Limb (tissue), 2 donors: ENCODE measurements around the gene PLA2R1.

ENCODE experiments used
- DNase-seq, 2 donors: peaks; one replicate each; pipeline ENCODE4 v3.0.0-alpha.2; 2016; ENCODE audit errors: extremely low spot score in 2 of 2

Gene PLA2R1

DNA sequence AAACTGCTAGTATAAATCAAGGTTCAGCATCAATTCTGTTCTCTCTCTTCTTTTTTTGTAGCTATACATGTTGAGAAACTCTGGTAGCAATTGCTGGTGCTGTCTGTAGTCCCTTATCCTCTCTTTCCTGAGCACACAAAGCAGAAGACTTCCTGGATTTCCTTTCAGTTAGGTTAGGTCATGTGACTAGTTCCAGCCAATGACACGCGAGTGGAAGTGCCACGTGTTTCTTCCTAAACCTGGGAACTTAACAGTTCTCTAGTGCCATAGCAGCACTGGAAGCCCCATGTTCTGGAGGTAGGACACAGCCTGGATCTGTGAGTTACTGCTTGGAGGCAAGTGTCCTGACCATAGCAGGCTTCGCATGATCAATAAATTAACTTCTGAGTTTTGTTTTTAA lies 125.9 kb downstream of the PLA2R1 start:
- DNase-seq: no peak

DNA sequence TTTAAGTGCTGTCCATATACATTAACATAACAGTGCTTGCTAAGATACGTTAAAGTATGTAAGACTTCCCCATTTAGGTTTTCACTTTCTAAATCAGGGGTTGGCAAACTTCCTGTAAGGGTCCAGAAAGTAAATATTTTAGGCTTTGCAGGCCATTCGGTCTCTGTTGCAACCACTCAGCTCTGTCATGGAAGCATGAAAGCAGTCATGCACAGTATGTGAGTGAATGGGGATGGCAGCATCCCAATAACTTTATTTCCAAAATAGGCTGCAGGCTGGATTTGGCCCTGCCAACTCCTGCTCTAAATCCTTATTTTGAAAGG lies 128.7 kb downstream of the PLA2R1 start:
- DNase-seq: no peak

DNA sequence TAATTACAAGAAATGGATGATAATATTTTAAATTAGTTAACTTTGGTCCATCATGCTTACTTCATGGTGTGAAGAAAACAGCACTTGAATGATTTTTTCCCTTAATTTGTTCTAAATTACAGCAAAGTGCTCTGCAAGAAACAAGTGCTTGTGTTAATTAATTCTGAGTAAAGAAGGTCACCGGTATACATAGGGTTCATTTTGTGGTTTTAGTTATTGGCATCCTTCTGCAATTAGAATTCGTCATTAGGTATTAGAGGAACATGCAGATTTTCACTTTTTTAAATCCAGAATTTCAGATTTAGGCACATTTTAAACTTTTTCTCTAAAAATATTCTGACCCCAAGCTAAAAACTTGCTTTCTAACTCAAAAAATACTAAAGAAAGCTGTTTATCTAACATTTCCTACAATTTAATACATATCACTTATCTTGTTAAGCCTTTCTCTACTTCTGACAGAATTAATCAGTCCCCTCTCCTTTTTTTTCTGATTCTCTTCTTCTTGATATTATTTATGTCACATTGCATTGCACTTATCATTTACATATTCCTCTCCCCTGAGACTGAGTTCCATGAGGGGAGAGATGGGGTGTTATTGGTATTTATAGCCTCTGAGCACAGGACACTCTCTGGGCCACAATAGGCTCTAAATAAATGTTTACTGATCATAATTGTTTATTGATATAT lies 129.2 kb downstream of the PLA2R1 start:
- no peak for DNase-seq

DNA sequence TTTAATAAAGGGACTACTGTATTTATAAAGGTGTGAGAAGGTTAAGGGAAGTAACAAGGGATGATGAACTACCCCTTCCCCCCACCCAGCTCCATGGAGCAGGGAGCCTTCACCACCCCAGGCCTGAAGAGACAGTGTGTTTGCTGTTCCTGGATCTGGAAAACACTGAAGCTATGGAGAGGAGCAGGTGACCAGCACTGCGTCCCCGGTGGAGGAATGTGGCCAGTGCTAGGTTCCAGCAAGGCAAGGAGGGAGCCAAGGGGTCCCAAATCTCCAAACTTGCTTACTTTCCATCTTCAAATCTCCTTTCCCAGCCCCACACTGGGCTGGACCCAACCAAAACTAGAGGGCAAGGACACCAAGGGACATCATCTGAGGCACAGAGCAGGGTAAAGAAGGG lies 135.7 kb downstream of the PLA2R1 start:
- no peak for DNase-seq

DNA sequence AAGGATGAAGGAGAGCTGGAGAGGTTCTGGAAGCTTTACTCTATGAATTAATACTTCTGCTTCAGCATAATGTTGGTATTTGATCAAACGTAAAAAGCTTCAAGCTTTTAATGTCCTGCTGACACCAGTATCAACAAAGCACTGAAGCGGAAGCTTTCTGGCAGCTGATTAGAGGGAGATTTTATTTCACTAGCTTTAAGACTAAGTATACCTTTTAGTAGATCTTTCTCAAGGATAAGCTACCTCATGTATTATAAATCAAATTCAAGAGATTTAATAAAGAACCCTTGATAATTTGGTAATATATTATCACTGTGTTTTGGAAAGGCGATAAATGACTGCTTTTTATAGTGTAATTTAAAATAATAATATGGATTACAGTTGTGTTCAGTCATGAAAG lies 136.4 kb downstream of the PLA2R1 start:
- DNase-seq: no peak

DNA sequence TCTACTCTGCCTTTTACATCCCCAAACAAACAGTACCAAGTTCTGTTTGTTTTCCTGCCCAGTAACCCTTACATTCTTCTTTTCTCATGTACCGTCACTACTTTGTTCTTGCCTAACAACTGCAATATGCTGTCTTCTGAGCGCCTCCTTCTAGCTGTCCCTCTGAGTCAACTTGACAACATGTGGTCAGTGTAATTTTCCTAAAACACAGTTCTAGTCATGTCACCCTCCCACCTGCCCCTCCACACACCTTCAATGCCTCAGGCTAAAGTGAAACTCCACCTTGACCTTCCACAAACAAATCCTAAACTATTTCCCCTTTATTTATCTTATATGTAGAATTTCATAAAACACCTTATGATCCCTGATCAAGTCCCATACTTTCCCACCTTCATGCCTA lies 139.9 kb downstream of the PLA2R1 start:
- no peak for DNase-seq

DNA sequence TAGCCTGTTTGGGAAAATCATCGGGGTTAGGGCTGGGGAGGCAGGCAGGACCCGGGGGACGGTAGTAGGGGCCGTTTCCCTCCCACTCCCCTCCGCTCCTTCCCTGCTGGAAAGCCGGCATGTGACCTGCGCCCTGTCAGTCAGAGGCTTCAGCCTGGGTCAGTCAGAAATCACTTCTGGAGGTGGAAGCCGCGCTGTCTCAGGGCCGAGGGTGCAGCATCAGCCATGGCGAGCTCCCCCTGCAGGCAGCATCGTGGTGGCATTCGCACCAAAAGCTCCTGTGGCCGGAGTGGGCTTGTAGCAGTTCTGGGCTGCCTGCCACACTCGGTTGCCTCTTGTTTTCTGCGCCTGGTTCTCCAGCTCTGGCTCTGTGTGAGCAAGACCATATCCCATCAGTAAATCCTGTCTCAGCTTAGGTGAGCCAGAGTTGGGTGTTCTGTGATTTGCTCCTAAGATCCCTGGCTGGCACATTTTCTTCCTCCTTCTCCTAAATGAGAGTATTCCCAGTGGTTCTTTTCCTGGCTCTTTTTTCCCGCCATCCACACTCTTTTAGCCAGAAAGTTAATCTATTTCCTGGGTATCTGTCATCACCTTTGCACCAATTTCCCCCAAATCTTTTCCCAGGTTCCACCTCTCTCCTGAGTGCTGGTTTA lies 140.5 kb downstream of the PLA2R1 start:
- peak in 1 of 2 donors; percentile 70 for DNase-seq

DNA sequence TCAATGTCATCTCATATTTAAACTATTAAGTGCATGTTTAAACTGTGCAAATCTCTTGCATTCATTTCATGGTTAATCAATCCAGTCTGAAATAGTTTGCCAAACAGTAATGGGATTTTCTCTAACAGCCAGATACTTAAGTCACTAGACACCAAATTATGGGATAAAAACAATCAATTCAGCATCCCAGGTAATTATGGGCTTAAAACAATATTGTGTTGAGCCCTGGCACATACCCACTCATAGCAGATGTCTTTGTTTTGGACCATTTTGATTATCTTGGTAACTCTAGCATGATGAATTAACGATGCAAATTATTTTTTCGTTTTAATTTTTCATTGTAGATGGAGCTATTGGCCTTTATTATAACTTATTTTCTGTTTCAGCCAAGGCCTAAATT lies 145.9 kb downstream of the PLA2R1 start:
- DNase-seq: no peak

DNA sequence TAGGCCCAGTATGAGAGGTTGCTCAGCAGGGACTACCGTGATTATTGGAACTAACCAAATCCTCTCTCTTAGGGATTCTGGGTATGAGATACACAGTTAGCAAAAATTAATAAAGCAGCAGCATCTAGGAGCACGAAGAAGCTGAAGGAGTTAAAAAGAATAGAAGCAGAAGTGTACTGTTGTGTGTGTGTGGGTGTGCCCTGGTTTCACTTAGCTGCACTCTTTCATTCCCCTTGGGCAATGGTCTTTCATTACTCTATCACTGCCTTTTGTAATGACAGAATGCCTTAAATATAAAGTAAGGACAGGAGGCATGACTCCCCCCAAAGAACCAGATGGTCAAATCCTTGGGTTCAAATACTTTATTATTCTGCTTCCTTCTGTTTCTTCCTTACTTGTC lies 148.5 kb downstream of the PLA2R1 start:
- DNase-seq: no peak

DNA sequence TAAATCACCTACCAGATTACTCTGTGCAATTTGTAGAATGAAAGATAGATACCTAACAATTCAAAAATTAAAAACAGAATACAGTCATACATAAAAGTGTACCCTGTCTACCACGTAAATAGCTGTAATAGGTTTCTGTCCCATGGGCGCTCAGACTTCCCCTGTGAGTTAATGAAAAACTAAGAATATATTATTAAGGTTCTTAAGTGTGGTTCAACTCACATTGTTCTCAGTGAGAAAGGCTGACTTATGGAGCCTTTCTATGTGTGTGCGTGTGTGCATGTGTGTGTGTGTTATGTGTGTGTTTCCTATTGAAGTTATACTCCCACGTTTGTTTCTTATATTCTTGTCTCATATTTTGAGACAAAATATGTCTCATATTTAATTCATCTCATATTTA lies 149.8 kb downstream of the PLA2R1 start:
- DNase-seq: no peak

DNA sequence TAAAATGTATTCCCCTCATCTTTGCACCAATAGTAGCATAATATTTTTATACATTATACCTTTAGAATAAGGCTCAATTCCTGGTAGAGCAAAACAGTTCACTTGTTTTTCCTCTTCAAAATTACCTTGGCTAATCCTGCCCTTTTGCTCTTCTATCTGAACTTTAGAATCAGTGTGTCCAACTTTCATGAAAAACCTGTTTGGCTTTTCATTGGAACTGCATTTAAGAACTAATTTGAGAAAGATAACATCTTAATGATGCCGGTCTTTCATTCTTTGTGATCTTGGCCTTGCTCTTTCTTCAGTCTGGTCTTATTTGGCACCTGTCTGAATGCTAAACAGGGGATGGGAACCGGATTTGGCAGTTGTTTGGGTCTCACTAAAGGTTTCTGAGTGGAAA lies 151.5 kb downstream of the PLA2R1 start:
- DNase-seq: no peak

DNA sequence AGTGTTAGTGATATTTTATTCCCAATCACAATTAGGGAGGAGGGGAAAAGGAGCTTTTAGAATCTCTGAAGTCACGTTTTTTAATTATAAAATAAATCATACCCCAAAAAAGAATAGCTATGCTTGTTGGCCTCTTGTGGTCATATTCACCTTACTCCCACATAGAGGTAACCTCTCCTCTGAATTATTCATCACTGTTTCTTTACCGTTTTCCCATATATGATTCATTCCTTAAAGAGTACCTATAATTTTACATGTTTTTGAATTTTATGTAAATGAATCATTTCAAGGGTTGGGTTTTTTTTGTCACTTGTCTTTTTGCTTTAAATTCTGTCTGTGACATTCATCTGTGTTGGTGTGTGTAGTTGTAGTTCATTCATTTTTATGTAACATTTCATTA lies 153.8 kb downstream of the PLA2R1 start:
- DNase-seq: no peak

DNA sequence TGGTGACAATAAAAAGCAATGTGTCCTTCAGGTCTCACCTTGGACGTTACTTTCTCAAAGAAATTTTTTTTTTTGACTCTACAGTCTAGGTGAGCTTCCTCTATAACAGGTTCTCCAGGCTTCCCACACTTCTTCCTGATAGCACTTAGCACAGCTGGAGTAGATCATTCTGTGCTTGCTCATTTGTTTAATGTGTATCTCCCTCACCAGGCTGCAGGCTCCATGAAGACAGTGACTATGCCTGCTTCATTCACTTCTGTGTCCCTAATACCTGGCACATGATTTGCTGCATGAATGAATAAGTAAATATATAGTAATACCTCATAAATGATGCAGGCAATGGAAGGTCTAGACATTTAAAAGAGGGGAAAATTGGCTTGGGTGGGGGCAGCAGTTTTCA lies 154.5 kb downstream of the PLA2R1 start:
- no peak for DNase-seq

DNA sequence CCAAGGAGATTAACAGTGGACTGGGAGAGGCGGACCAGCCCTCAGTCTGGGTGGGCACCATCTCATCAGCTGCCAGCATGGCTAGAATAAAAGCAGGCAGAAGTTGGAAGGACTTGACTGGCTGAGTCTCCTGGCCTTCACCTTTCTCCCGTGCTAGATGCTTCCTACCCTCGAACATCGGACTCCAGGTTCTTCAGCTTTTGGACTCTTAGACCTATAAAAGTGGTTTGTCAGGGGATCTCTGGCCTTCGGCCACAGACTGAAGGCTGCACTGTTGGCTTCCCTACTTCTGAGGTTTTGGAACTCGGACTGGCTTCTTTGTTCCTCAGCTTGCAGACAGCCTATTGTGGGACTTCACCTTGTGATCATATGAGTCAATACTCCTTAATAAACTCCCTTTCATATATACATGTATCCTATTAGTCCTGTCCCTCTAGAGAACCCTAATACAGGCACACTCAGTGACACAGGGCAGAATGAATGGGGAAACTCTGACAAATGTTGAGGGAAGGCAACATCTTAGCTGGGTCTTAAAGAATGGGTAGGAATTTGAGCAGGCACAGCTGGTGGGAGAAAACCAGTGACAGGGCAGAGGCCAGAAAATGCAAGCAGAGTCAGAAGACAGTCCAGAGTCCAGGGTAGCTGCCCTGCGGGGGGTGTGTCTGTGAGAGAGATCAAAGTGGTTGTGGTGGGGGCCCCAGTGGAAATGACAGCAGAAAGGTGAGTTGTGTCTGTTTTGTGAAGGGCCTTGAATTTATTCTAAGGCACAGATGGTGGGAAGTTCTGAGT lies 156.3 kb downstream of the PLA2R1 start:
- DNase-seq: no peak

DNA sequence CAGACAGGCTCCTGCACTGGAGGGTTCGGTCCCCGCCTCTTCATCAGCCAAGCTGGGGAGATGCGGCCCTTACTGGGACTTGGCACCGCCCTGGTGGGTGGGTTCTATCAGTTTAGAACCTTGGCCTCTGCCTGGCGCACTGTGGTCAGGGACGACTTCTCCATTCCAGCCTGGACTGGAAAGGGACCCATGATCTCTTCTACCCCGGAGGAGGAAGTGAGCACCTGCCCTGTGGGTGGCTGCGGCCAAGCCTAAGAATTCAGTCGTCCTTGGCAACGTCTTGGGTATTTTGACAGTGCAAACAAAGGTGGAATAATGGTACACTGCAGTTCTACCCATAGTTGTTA lies 157.5 kb downstream of the PLA2R1 start:
- DNase-seq: no peak

DNA sequence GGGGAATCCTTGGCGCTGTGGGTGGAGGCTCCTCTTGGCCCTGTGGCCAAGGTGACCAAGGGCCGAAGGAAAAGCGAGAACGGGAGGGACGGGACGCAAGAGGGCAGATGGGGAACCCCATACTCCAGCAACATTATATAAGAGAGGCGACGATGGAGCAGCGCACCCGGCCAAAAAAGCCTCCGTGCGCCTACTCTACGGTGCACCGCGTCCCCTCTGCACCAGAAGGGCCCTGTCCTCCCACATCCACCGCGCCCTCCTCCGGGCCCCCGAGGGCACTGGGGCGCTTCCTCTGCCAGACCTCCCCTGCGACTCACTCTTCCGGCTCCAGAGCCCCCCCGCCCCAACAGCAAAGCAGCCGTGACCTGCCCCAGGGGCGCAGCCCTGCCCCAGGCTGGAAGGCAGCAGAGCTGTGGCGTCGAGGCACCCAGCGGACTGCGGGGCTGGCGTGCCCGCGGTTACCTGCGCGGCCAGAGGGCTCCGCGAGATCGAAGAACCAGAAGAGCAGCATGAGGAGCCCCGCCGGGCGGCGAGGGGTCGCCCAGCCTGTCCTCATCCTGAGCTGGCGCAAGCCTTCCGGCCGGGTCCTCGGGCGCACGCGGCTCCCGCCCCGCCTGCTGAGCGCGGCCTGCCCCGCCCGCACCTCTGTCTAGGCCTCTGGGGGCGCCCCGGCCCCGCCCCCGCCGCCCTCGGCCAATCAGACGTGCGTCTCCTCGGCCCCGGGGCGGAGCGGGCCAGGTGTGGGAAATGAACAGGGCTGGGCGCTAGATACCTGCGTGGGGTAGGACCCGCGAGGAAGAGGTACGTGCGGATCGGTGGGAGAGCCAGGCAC lies 158.1 kb downstream of the PLA2R1 start, which contains the start of gene LY75:
LY75 (minus strand) TSS at position 630 of the 832 bp plus-strand sequence.
- DNase-seq: peak in 1 of 2 donors; percentile 60

DNA sequence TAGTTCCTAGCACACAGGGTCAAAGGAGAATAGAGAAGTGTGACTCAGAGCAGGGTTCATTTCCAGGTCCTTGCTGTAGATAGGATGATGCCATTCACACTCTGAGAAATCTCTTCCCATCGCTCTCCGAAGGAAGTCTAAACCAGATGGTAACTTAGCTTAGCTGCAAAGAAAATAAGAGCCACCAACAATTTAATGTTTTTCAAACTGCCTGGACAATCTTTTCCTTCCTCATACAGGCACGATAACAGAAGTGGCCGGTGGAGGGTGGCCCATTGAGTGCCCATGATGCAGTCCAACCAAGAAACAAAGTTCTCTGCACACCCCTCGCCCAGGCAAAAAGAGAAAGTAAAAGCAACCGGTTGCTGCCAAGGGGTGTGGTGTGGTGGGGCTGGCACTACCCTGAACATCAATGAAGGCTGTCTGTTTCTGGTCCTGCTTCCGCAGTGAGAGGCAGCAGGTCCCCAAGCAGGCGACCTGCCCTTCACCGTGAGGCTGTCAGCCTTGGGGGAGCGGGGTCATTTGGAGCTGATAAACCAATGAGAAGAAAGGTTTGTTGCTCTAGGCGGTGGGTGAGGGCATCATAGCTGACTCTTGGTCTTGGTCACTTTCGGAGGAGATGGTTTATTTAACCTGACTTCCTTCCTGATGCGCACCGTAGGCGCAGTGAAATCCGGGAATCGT lies 158.8 kb downstream of the PLA2R1 start:
- DNase-seq: no peak

DNA sequence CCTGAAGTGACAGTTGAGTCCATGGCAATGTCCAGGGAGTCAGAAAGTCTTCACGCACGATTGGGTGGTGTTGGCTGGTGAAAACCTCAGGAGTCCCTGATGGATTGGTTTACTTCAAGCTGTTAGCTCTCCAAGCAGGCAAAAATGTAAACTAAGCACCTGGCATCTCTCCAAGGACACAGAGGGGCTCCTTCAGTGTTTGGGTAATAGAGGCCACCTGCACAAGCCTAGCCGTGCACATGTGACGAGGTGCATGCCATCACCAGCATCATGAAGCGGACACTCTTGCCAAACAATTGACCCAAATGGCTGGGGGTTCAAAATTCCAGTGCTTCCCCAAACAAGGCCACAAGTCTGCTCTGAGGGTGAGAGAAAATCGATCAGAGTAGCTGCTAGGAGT lies 159.7 kb downstream of the PLA2R1 start:
- DNase-seq: no peak

DNA sequence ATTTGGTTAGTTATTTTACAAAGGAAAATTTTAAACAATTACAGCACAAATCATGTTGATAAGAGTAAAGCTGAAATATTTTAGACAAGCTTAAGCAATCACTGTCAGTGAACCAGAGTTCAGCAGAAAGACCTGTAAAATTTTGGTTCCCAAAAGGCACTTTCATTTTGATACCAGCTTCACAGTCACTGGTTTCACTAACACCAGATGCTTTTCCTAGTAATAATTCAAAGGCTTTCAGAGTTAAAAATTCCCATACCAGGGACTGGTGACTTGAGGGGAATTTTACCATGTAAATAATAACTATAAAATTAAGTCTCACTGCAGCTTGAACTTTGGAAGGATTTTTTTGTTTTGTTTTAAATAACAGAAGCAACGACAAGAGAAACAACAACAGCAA lies 162.1 kb downstream of the PLA2R1 start:
- DNase-seq: no peak

DNA sequence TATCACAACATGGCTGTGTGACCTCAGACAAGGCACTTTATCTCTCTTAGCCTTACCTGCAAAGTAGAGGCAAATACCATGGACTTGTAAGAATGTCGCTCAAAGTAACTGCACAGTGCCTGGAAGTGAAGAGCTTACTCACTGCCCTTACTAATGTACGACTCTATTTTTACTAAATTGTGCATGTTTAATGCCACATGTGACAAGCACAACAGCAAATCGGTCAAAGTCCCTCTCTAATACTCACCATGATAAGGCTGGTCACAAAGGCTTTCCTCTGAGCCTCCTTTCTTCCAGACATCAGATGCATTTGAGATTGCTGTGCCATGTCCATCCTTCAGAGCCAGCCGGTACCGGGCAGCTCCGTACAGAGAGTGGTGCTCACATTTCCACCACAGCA lies 164.0 kb downstream of the PLA2R1 start:
- DNase-seq: no peak

DNA sequence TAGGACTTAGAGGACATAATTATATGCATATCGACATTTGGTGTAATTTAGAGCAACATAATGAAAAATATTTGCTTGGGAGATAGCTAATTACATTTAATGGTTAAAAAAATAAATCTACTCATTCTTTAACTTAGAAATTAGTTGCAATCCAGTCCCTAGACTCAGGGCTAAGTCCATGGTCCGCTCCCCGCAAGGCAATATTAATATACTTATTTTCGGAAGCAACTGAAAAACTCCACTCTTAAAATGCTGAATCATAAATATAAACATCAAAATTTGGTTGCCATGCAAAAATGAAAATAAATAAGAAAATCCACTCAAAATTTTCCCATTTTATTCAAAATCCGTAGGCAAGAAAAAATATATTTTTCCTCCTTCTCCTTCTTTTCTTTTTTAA lies 164.7 kb downstream of the PLA2R1 start:
- no peak for DNase-seq
